GM23338 (cell line): ENCODE results near the gene HIVEP2.

Experiments
- CREB1 ChIP-seq: fragments of 250-450 bp; sonication (Bioruptor Pico); IDR thresholded peaks from 2 replicates; pipeline ENCODE4 v1.5.0; 2020; ENCODE audit warnings: low read depth, mild to moderate bottlenecking, moderate library complexity
- ETS1 ChIP-seq: IDR thresholded peaks from 2 replicates; pipeline ENCODE4 v1.6.1; 2016; ENCODE audit warnings: antibody characterized with exemption
- EZH2 ChIP-seq: fragments of 200-600 bp; sonication (generic); IDR thresholded peaks from one replicate; pipeline ENCODE4 v1.8.0; 2017; ENCODE audit warnings: antibody characterized with exemption, mild to moderate bottlenecking, low read depth; ENCODE audit not compliant: unreplicated experiment
- EZH2phosphoT487 ChIP-seq: fragments of 200-600 bp; sonication (generic); IDR thresholded peaks from one replicate; pipeline ENCODE4 v1.8.1; 2018; ENCODE audit warnings: antibody characterized with exemption; ENCODE audit not compliant: unreplicated experiment
- JUNB ChIP-seq: IDR thresholded peaks from one replicate; pipeline ENCODE4 v1.6.1; 2016; ENCODE audit warnings: antibody characterized with exemption; ENCODE audit not compliant: unreplicated experiment
- POLR2AphosphoS5 ChIP-seq: IDR thresholded peaks from 2 replicates; pipeline ENCODE4 v1.6.1; 2016; ENCODE audit warnings: antibody characterized with exemption, low read depth
- TF ChIP-seq, protein P1 (sequence below), 2 experiments: fragments of 200-600 bp in 1 of 2; sonication (generic) in 1 of 2; conservative IDR thresholded peaks; 2 replicates each; pipeline versions ENCODE4 v1.5.1 to v1.6.1; 2016 to 2017; ENCODE audit warnings: antibody characterized with exemption in 2 of 2, low read depth in 2 of 2, mild to moderate bottlenecking in 2 of 2, moderate library complexity in 1 of 2
- TF ChIP-seq, protein P2 (sequence below): IDR thresholded peaks from one replicate; pipeline ENCODE4 v1.6.1; 2018; ENCODE audit warnings: antibody characterized with exemption; ENCODE audit not compliant: unreplicated experiment

- TF ChIP-seq, protein P1, sequence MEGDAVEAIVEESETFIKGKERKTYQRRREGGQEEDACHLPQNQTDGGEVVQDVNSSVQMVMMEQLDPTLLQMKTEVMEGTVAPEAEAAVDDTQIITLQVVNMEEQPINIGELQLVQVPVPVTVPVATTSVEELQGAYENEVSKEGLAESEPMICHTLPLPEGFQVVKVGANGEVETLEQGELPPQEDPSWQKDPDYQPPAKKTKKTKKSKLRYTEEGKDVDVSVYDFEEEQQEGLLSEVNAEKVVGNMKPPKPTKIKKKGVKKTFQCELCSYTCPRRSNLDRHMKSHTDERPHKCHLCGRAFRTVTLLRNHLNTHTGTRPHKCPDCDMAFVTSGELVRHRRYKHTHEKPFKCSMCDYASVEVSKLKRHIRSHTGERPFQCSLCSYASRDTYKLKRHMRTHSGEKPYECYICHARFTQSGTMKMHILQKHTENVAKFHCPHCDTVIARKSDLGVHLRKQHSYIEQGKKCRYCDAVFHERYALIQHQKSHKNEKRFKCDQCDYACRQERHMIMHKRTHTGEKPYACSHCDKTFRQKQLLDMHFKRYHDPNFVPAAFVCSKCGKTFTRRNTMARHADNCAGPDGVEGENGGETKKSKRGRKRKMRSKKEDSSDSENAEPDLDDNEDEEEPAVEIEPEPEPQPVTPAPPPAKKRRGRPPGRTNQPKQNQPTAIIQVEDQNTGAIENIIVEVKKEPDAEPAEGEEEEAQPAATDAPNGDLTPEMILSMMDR (conservative IDR thresholded peaks at IDR 0.05; ENCODE audit: low read depth in 2 of 2): no peak
- TF ChIP-seq POLR2AphosphoS5 (no peak), CREB1 (CRISPR knock-in tag) (no peak), ETS1 (no peak), EZH2 (no peak), JUNB (no peak), EZH2phosphoT487 (no peak)
- TF ChIP-seq, protein P2, sequence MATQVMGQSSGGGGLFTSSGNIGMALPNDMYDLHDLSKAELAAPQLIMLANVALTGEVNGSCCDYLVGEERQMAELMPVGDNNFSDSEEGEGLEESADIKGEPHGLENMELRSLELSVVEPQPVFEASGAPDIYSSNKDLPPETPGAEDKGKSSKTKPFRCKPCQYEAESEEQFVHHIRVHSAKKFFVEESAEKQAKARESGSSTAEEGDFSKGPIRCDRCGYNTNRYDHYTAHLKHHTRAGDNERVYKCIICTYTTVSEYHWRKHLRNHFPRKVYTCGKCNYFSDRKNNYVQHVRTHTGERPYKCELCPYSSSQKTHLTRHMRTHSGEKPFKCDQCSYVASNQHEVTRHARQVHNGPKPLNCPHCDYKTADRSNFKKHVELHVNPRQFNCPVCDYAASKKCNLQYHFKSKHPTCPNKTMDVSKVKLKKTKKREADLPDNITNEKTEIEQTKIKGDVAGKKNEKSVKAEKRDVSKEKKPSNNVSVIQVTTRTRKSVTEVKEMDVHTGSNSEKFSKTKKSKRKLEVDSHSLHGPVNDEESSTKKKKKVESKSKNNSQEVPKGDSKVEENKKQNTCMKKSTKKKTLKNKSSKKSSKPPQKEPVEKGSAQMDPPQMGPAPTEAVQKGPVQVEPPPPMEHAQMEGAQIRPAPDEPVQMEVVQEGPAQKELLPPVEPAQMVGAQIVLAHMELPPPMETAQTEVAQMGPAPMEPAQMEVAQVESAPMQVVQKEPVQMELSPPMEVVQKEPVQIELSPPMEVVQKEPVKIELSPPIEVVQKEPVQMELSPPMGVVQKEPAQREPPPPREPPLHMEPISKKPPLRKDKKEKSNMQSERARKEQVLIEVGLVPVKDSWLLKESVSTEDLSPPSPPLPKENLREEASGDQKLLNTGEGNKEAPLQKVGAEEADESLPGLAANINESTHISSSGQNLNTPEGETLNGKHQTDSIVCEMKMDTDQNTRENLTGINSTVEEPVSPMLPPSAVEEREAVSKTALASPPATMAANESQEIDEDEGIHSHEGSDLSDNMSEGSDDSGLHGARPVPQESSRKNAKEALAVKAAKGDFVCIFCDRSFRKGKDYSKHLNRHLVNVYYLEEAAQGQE: no peak
Measured at GRCh38 chr6:142911430-142911829, 33.5 kb downstream of the HIVEP2 start.
